RPMI8226 (cell line): ENCODE results near the gene AFF4.

Experiments
- DNase-seq: peaks from one replicate; pipeline ENCODE4 v3.0.0-alpha.2; 2015

The AFF4 gene

DNA sequence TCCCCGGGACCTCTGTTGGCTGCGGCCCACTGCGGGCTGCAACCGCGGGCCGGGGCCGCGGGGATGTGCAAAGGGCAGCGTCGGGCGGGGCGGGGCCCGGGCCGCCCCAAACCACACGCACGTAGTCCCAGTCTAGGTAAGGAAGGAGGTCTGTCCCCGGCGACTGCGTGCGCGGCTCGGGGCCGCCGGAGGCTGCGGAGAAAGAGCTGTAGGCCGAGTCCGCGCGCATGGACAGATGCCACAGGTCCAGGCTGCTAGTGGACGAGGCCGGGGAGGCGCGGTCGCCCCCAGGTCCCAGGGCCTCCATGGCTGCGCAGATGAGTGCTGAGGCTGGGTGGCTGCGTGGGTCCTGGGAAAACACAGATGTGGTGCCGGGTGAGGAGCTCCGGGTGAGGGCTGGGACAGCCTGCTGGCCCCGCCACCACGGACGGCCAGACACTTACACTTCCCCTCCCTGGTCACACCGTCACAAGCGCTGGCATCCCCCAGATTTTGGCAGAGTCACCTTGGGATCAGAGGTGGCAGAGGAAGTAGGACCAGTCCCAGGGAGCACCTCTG is 137.5 kb downstream of the AFF4 start:
- no peak for DNase-seq
